Osteocyte (in vitro differentiated cells): Measurements from ENCODE around the gene TCHP. TPM values are rescaled to one million over a fixed set of nuclear protein-coding genes. Genes with fewer than 3 reads are reported as not detected.

Experiments used
- DNase-seq: peaks from one replicate; pipeline ENCODE4 v3.0.0; 2021; ENCODE audit warnings: mixed read lengths; ENCODE audit not compliant: unreplicated experiment; ENCODE audit errors: extremely low spot score
- H3K27ac Mint-ChIP-seq: one replicate; pipeline ENCODE4 v1.8.0; 2021; ENCODE audit warnings: mild to moderate bottlenecking, mixed read lengths; ENCODE audit not compliant: unreplicated experiment
- H3K27me3 Mint-ChIP-seq: one replicate; pipeline ENCODE4 v1.8.0; 2021; ENCODE audit warnings: mixed read lengths; ENCODE audit not compliant: unreplicated experiment
- H3K36me3 Mint-ChIP-seq: one replicate; pipeline ENCODE4 v1.8.0; 2021; ENCODE audit warnings: mixed read lengths; ENCODE audit not compliant: unreplicated experiment
- H3K4me1 Mint-ChIP-seq: one replicate; pipeline ENCODE4 v1.8.0; 2021; ENCODE audit warnings: mixed read lengths; ENCODE audit not compliant: unreplicated experiment
- H3K4me3 Mint-ChIP-seq: one replicate; pipeline ENCODE4 v1.8.0; 2021; ENCODE audit warnings: mild to moderate bottlenecking, moderate library complexity, mixed read lengths; ENCODE audit not compliant: unreplicated experiment
- H3K9me3 Mint-ChIP-seq: one replicate; pipeline ENCODE4 v1.8.0; 2021; ENCODE audit warnings: mixed read lengths; ENCODE audit not compliant: unreplicated experiment
- CTCF ChIP-seq: fragments of 200-600 bp; sonication (generic); IDR thresholded peaks from 2 replicates; pipeline ENCODE4 v1.5.0; 2021; ENCODE audit warnings: antibody characterized with exemption, mild to moderate bottlenecking, moderate library complexity
- total RNA-seq: library from RNA; stranded (reverse); gene quantifications from 2 replicates; pipeline ENCODE4 v1.2.1, GENCODE V29; 2021

The TCHP gene
- total RNA-seq, 1 donor from 2014 or later, result 14.4 TPM

- peak; percentile 95 for DNase-seq
- H3K4me3 Mint-ChIP-seq, result peak within 1 kb of the TSS; percentile 96
- peaks cover 1% of the 10 kb centered on the region for H3K36me3 Mint-ChIP-seq
- H3K9me3 Mint-ChIP-seq, result no peaks in the 10 kb centered on the region
- no peaks in the 10 kb centered on the region for H3K27me3 Mint-ChIP-seq
- H3K4me1 Mint-ChIP-seq, result peaks cover 35% of the 10 kb centered on the region
- TF ChIP-seq CTCF, result peak; percentile 68
- H3K27ac Mint-ChIP-seq, result peak within 1 kb of the TSS; percentile 89
Observed at GRCh38 chr12:109880043-109880931, 19.8 kb upstream of the TCHP start, which contains the start of gene GLTP. GLTP (minus strand) TSS chr12:109880541; CDS start chr12:109880374, 167 bp downstream.

- no peak for TF ChIP-seq CTCF
- Mint-ChIP-seq H3K27ac (peak overlapping the region; percentile 32), H3K4me1 (peaks cover 35% of the 10 kb centered on the region), H3K4me3 (peak overlapping the region; percentile 85), H3K9me3 (no peaks in the 10 kb centered on the region), H3K36me3 (peaks cover 1% of the 10 kb centered on the region), H3K27me3 (no peaks in the 10 kb centered on the region)
- no peak for DNase-seq
Observed at GRCh38 chr12:109880938-109881337, 19.1 kb upstream of the TCHP start.

GRCh38 chr12:109881752-109882151 lies 18.3 kb upstream of the TCHP start:
- no peaks in the 10 kb centered on the region for H3K36me3 Mint-ChIP-seq
- no peaks in the 10 kb centered on the region for H3K27me3 Mint-ChIP-seq
- H3K27ac Mint-ChIP-seq, result no peak overlapping the region
- no peak for DNase-seq
- no peak for TF ChIP-seq CTCF
- H3K4me1 Mint-ChIP-seq, result peaks cover 35% of the 10 kb centered on the region
- no peaks in the 10 kb centered on the region for H3K9me3 Mint-ChIP-seq
- H3K4me3 Mint-ChIP-seq, result peak overlapping the region; percentile 85

GRCh38 chr12:109883461-109883860 lies 16.6 kb upstream of the TCHP start:
- no peak overlapping the region for H3K27ac Mint-ChIP-seq
- H3K36me3 Mint-ChIP-seq, result no peaks in the 10 kb centered on the region
- no peaks in the 10 kb centered on the region for H3K27me3 Mint-ChIP-seq
- H3K4me1 Mint-ChIP-seq, result peaks cover 26% of the 10 kb centered on the region
- no peak for DNase-seq
- no peaks in the 10 kb centered on the region for H3K9me3 Mint-ChIP-seq
- no peak for TF ChIP-seq CTCF
- no peak overlapping the region for H3K4me3 Mint-ChIP-seq

GRCh38 chr12:109885616-109886015 lies 14.5 kb upstream of the TCHP start:
- Mint-ChIP-seq H3K27me3 (no peaks in the 10 kb centered on the region), H3K36me3 (no peaks in the 10 kb centered on the region), H3K27ac (no peak overlapping the region), H3K4me3 (no peak overlapping the region), H3K4me1 (peaks cover 27% of the 10 kb centered on the region), H3K9me3 (no peaks in the 10 kb centered on the region)
- no peak for DNase-seq
- no peak for TF ChIP-seq CTCF
